Naive thymus-derived CD4-positive, alpha-beta T cell (primary cell): Measurements from ENCODE around the gene BCAS3. TPM values are rescaled to one million over a fixed set of nuclear protein-coding genes. Genes with fewer than 3 reads are reported as not detected.

ENCODE experiments used
- ATAC-seq: fragments of 150-1000 bp; cut with Tn5 transposase; 2 replicates; pipeline ENCODE4 v1.10.0; 2021; ENCODE audit warnings: mild to moderate bottlenecking, moderate library complexity
- CTCF ChIA-PET: fragments of 350-600 bp; sonication (Branson Sonifier 250); formaldehyde crosslinking; loops from one replicate; lab custom pipeline; 2021; ENCODE audit warnings: antibody characterized with exemption; lab: Charles Lee
- POLR2A ChIA-PET: fragments of 350-600 bp; sonication (Branson Sonifier 250); formaldehyde crosslinking; loops from one replicate; lab custom pipeline; 2021; ENCODE audit warnings: antibody characterized with exemption, inconsistent platforms; lab: Charles Lee
- DNase-seq, 9 donors: peaks; one replicate each; pipeline versions ENCODE4 v3.0.0 to v3.0.0-alpha.2; 2020 to 2022; ENCODE audit warnings: mixed read lengths in 1 of 9
- H3K27ac ChIP-seq: one replicate; pipeline ENCODE4 v1.7.0; 2013; ENCODE audit warnings: mild to moderate bottlenecking, low read depth, low read length, moderate library complexity
- H3K27me3 ChIP-seq, 2 donors: one replicate each; pipeline ENCODE4 v1.7.0; 2013; ENCODE audit warnings: low read length in 2 of 2, mild to moderate bottlenecking in 2 of 2, moderate library complexity in 2 of 2; ENCODE audit not compliant: control insufficient read depth in 2 of 2, insufficient read depth in 2 of 2
- H3K36me3 ChIP-seq, 3 experiments: 1 replicate in 2 of 3; 2 replicates in 1 of 3; pipeline ENCODE4 v1.7.0; 2013; ENCODE audit warnings: low read length in 3 of 3, mild to moderate bottlenecking in 3 of 3, moderate library complexity in 1 of 3; ENCODE audit not compliant: insufficient read depth in 3 of 3, control insufficient read depth in 2 of 3
- H3K4me1 ChIP-seq, 2 donors: one replicate each; pipeline ENCODE4 v1.7.0; 2013; ENCODE audit warnings: low read length in 2 of 2, mild to moderate bottlenecking in 2 of 2, moderate library complexity in 1 of 2; ENCODE audit not compliant: control insufficient read depth in 2 of 2, insufficient read depth in 2 of 2
- H3K4me3 ChIP-seq: 2 replicates; pipeline ENCODE4 v1.7.0; 2013; ENCODE audit warnings: mild to moderate bottlenecking, low read length
- H3K9me3 ChIP-seq, 3 experiments: 1 replicate in 2 of 3; 2 replicates in 1 of 3; pipeline ENCODE4 v1.7.0; 2013; ENCODE audit warnings: low read length in 3 of 3; ENCODE audit not compliant: control insufficient read depth in 2 of 3
- H3K27ac Mint-ChIP-seq, 9 donors: one replicate each; pipeline ENCODE4 v1.8.0; 2020 to 2022; ENCODE audit warnings: mixed read lengths in 9 of 9, mild to moderate bottlenecking in 8 of 9, moderate library complexity in 5 of 9, inconsistent platforms in 2 of 9
- H3K27me3 Mint-ChIP-seq, 5 donors: one replicate each; pipeline ENCODE4 v1.8.0; 2021 to 2022; ENCODE audit warnings: mixed read lengths in 5 of 5, mild to moderate bottlenecking in 1 of 5
- H3K36me3 Mint-ChIP-seq, 5 donors: one replicate each; pipeline ENCODE4 v1.8.0; 2020 to 2022; ENCODE audit warnings: mixed read lengths in 5 of 5, mild to moderate bottlenecking in 3 of 5, inconsistent platforms in 1 of 5
- H3K4me1 Mint-ChIP-seq, 7 donors: one replicate each; pipeline ENCODE4 v1.8.0; 2020 to 2022; ENCODE audit warnings: mixed read lengths in 7 of 7, mild to moderate bottlenecking in 3 of 7, inconsistent platforms in 1 of 7
- H3K4me3 Mint-ChIP-seq, 10 donors: one replicate each; pipeline ENCODE4 v1.8.0; 2020 to 2022; ENCODE audit warnings: mild to moderate bottlenecking in 10 of 10, mixed read lengths in 10 of 10, moderate library complexity in 6 of 10, inconsistent platforms in 2 of 10
- H3K9me3 Mint-ChIP-seq, 11 donors: one replicate each; pipeline ENCODE4 v1.8.0; 2020 to 2022; ENCODE audit warnings: mixed read lengths in 11 of 11, mild to moderate bottlenecking in 4 of 11, inconsistent platforms in 1 of 11, moderate library complexity in 1 of 11
- intact Hi-C, 2 donors: fragments of 100-400 bp; cut with micrococcal nuclease; formaldehyde crosslinking; loops; one replicate each; pipeline ENCODE4 v1.15.1; 2023
- polyA plus RNA-seq, 2 donors: library from polyadenylated mRNA; unstranded; fragments of 300-500 nt; fragmentation: Illumina TruSeq; gene quantifications; one replicate each; pipeline ENCODE4 v1.2.3, GENCODE V29; 2021
- total RNA-seq, 6 experiments: library from RNA in 5 of 6; stranded (reverse) in 5 of 6; gene quantifications; 1 replicate in 5 of 6; 2 replicates in 1 of 6; pipeline ENCODE4 v1.2.3 and lab custom pipeline; 2021 to 2026

The BCAS3 gene
- total and polyA plus RNA-seq, 7 experiments from 2014 or later: 18.4 to 57.8 (median 37.5) TPM

DNA sequence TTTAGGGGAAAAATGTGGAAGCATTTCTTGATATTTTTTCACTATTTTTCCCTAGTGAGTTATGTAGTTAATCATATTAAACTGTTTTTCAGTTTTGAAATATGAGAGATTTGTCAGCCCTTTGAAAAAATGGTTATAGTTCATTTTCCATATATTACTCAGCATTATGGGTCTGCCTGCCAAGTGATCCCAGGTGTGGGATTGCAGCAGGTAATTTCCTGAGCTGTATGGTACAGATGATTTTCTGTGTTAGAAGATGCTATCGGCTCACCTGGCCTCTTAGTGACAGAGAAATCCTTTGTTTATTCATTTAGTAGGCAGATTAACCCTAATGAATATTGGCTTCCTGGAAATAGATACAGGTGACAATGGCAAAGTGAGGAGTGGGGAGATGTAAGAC, 446.9 kb downstream of the BCAS3 start:
- Histone ChIP-seq H3K4me3 (no peak overlapping the region), H3K36me3 (no peaks in the 10 kb centered on the region), H3K27me3 (no peaks in the 10 kb centered on the region), H3K27ac (no peak overlapping the region), H3K4me1 (peaks cover 0 to 6% of the 10 kb centered on the region in 2 donors), H3K9me3 (no peaks in the 10 kb centered on the region)
- DNase-seq: no peak
- Mint-ChIP-seq H3K9me3 (no peaks in the 10 kb centered on the region), H3K27ac (no peak overlapping the region), H3K4me1 (peaks cover 8 to 21% (median 17%) of the 10 kb centered on the region in 7 donors), H3K4me3 (no peak overlapping the region), H3K36me3 (peaks cover 0 to 2% (median 0%) of the 10 kb centered on the region in 5 donors), H3K27me3 (peaks cover 0 to 8% (median 0%) of the 10 kb centered on the region in 5 donors)
- ATAC-seq: no peak
- ChIA-PET CTCF (no interaction called here), POLR2A (no interaction called here)
- intact Hi-C loops: no loop called here

DNA sequence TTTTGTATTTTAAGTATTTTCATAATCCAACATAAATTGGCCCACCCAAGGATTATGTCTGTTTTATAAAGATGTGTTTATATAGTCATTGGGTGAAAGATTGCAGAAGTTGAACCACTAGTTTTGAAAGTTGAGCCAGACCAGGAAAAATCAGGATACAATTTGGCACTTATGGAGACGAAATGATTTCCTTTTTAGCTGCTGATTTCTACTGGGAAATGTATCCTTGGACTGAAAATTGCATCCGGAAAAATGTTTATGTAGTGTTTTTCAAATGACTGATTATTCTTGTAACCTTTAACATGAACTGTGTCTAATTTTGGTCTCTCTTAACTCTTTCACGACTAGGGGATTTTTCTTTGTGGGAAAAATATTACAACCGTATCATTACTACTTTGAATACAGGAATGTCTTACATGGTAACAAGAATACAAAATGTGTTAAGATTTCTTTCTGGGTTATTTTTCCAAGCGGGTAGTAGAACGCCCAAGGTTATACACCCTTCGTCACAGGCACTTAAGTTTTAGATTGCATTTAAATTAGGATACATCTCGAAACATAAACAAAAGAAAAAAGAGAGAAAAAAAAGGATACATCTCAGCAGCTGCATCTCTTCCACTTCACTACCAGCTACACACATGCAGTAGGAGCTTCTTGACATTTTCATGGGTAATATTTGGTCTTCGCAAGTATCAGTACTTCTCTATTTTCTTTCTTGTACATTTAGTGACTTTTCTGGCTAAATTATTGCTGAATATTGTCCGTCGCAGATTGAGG, 449.0 kb downstream of the BCAS3 start:
- peaks cover 0 to 8% (median 0%) of the 10 kb centered on the region in 5 donors for H3K27me3 Mint-ChIP-seq
- peaks cover 0 to 5% (median 0%) of the 10 kb centered on the region in 5 donors for H3K36me3 Mint-ChIP-seq
- H3K36me3 ChIP-seq: no peaks in the 10 kb centered on the region
- H3K9me3 ChIP-seq: no peaks in the 10 kb centered on the region
- DNase-seq (no peak), ATAC-seq (no peak)
- H3K4me1 ChIP-seq: peaks cover 0 to 6% of the 10 kb centered on the region in 2 donors
- CTCF ChIA-PET: no interaction called here
- no peak overlapping the region for H3K4me3 Mint-ChIP-seq
- intact Hi-C loops: no loop called here
- no peak overlapping the region for H3K27ac ChIP-seq
- H3K4me1 Mint-ChIP-seq: peaks cover 10 to 27% (median 20%) of the 10 kb centered on the region in 7 donors
- H3K27ac Mint-ChIP-seq: no peak overlapping the region
- H3K27me3 ChIP-seq: no peaks in the 10 kb centered on the region
- POLR2A ChIA-PET: no interaction called here
- H3K9me3 Mint-ChIP-seq: no peaks in the 10 kb centered on the region
- H3K4me3 ChIP-seq: no peak overlapping the region

DNA sequence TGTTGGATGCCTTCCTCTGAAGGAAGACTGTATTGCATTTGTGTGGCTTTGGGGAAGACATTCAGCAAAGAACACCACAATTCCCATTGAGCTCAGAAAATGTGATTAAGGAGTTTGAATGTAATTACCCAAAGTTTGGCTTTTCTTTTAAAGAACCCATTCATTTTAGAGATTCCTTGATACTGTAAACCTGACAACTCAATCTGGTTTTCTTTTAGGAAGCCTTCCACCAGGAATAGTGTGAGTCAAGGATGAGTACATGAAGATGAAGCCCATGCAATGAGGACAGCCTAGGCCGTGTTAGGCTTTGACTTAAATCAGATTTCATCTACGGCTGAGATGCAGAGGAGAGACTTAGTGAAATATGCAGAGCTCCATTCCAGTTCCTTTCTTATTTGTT, 450.3 kb downstream of the BCAS3 start:
- H3K27ac ChIP-seq: no peak overlapping the region
- intact Hi-C loops: no loop called here
- H3K27me3 ChIP-seq: no peaks in the 10 kb centered on the region
- CTCF ChIA-PET: no interaction called here
- Mint-ChIP-seq H3K4me1 (peaks cover 10 to 35% (median 24%) of the 10 kb centered on the region in 7 donors), H3K9me3 (no peaks in the 10 kb centered on the region), H3K36me3 (peaks cover 0 to 5% (median 2%) of the 10 kb centered on the region in 5 donors), H3K27ac (no peak overlapping the region), H3K4me3 (peak overlapping the region in 1 of 10 donors; percentile 22), H3K27me3 (peaks cover 0 to 10% (median 0%) of the 10 kb centered on the region in 5 donors)
- no peak overlapping the region for H3K4me3 ChIP-seq
- no peaks in the 10 kb centered on the region for H3K9me3 ChIP-seq
- peaks cover 0 to 6% of the 10 kb centered on the region in 2 donors for H3K4me1 ChIP-seq
- H3K36me3 ChIP-seq: no peaks in the 10 kb centered on the region
- no peak for ATAC-seq
- POLR2A ChIA-PET: no interaction called here
- DNase-seq: no peak

DNA sequence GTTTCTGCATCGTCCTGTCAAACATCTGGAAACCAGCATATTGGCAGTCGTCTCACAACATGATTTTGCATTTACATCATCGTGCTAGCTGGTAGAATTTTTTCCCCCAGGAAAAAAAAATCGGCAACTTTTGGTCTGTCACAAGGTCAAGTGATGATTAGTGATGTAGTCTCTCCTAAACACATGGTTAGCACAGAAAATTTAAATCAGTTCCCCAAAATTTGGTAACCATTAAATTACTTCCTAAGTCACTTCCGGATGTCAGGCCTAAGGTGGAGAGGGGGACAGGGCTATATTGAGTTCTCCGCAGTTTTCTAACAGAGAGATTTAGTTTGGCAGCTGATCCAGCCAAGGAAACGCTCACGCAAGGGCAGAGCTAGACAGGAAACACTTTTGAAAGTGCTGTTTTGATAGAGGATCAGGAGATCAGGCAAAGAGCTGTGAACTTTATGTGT, 451.0 kb downstream of the BCAS3 start:
- H3K4me1 Mint-ChIP-seq: peaks cover 13 to 42% (median 31%) of the 10 kb centered on the region in 7 donors
- no peaks in the 10 kb centered on the region for H3K36me3 ChIP-seq

DNA sequence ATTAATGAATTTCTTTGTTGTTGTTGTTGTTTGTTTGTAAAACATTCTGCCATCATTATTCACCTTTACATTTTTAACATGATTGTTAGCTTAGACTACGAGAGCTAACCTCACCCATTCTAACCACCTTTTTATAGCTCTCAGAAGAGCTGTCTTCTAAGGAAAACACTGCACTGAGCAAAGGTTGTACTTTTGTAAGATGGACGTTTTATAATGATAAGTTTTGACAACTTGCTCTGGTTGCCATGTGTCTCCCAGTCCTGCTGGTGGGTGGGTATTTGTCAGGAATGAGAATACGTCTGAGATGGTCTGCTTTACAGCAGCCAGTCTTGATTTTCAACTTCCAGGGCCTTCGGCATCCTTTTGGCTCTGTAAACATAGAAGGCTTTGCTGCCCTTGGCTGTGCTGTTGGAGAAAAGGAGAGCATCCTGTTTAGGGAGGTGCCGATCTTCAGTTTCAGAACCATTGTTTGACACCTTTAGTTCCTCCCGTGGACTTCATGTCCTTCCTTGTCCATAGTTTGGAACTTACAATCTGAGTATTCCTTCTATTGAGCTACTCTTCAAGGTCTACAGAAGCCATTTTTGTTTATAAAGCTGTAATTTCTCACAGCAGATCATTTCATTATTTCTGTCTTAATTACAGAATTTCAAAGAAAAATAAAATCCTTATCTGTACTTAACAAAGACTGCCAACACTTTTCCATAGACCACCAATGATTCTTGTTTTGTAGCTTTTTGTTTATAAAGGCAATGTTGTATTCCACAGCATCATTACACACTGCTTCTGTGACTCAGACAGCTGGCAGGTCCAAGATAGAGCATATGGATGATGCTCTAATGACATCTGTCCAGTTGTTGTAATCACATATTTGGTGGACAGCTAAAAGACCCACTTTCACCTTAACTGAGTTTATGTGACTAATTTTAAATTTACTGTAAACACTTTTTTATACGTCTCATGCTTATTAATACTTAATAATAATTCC, 451.9 kb downstream of the BCAS3 start:
- CTCF ChIA-PET: no interaction called here
- H3K9me3 Mint-ChIP-seq: no peaks in the 10 kb centered on the region
- H3K4me3 ChIP-seq: no peak overlapping the region

More for the DNA sequence above, 451.0 kb downstream of the BCAS3 start:
- no peak overlapping the region for H3K4me3 ChIP-seq
- H3K9me3 Mint-ChIP-seq: no peaks in the 10 kb centered on the region
- H3K4me1 ChIP-seq: peaks cover 0 to 6% of the 10 kb centered on the region in 2 donors
- POLR2A ChIA-PET: no interaction called here
- ATAC-seq (no peak), DNase-seq (no peak)
- peak overlapping the region in 5 of 10 donors; percentile 0 to 25 (median 3) for H3K4me3 Mint-ChIP-seq
- peaks cover 0 to 12% (median 0%) of the 10 kb centered on the region in 5 donors for H3K27me3 Mint-ChIP-seq
- H3K9me3 ChIP-seq: no peaks in the 10 kb centered on the region
- peak overlapping the region in 6 of 9 donors; percentile 1 to 47 (median 28) for H3K27ac Mint-ChIP-seq
- no peak overlapping the region for H3K27ac ChIP-seq
- H3K36me3 Mint-ChIP-seq: peaks cover 0 to 5% (median 2%) of the 10 kb centered on the region in 5 donors
- intact Hi-C loops: no loop called here
- H3K27me3 ChIP-seq: no peaks in the 10 kb centered on the region
- CTCF ChIA-PET: no interaction called here

DNA sequence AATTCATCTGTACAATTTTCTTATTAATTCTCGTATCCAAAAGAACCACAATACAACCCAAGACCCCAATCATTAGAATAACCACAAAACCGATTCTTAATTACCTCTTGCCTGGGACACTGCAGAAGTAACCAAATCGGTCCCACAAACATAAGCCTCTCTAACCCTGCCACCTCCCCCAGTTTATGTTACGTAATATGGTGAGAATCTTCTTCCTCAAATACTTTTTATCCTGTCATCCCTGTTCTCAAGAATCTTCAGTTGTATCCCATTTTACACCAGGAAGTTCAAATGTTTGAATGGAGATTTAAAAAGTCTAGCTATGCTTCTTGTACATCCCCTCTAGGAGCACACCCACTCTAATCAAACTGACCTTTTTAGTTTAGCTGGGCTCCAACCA, 452.7 kb downstream of the BCAS3 start:
- ATAC-seq: no peak
- Histone ChIP-seq H3K36me3 (no peaks in the 10 kb centered on the region), H3K4me1 (peaks cover 0 to 6% of the 10 kb centered on the region in 2 donors), H3K4me3 (no peak overlapping the region), H3K27me3 (no peaks in the 10 kb centered on the region), H3K27ac (no peak overlapping the region), H3K9me3 (no peaks in the 10 kb centered on the region)
- no peaks in the 10 kb centered on the region for H3K9me3 Mint-ChIP-seq
- peaks cover 13 to 51% (median 35%) of the 10 kb centered on the region in 7 donors for H3K4me1 Mint-ChIP-seq
- POLR2A ChIA-PET: no interaction called here
- CTCF ChIA-PET: no interaction called here
- H3K27me3 Mint-ChIP-seq: peaks cover 0 to 9% (median 0%) of the 10 kb centered on the region in 5 donors
- H3K4me3 Mint-ChIP-seq: no peak overlapping the region
- DNase-seq: no peak
- peaks cover 0 to 5% (median 2%) of the 10 kb centered on the region in 5 donors for H3K36me3 Mint-ChIP-seq
- intact Hi-C loops: loop anchor here in 1 of 2 donors (10.0 kb wide), 3 partner anchors 126 to 1834 kb away; partner anchors contain the start of gene TANC2
- no peak overlapping the region for H3K27ac Mint-ChIP-seq

More for the DNA sequence above, 451.9 kb downstream of the BCAS3 start:
- H3K36me3 ChIP-seq: no peaks in the 10 kb centered on the region
- Mint-ChIP-seq H3K4me1 (peaks cover 13 to 51% (median 35%) of the 10 kb centered on the region in 7 donors), H3K27me3 (peaks cover 0 to 12% (median 0%) of the 10 kb centered on the region in 5 donors), H3K36me3 (peaks cover 0 to 5% (median 2%) of the 10 kb centered on the region in 5 donors), H3K4me3 (peak overlapping the region in 2 of 10 donors; percentile 5 to 25), H3K27ac (peak overlapping the region in 4 of 9 donors; percentile 1 to 24 (median 8))
- ATAC-seq: no peak
- intact Hi-C loops: loop anchor here in 1 of 2 donors (10.0 kb wide), 3 partner anchors 125 to 1835 kb away; partner anchors contain the start of gene TANC2
- H3K27ac ChIP-seq: no peak overlapping the region
- H3K9me3 ChIP-seq: no peaks in the 10 kb centered on the region
- POLR2A ChIA-PET: no interaction called here
- H3K27me3 ChIP-seq: no peaks in the 10 kb centered on the region
- DNase-seq: no peak
- peaks cover 0 to 6% of the 10 kb centered on the region in 2 donors for H3K4me1 ChIP-seq
